ENCODE results near the gene NFATC2.

- TF ChIP-seq TEAD4 (IDR thresholded peaks at IDR 0.05) = no peak
- TF ChIP-seq EP300 (IDR thresholded peaks at IDR 0.05; ENCODE audit: borderline replicate concordance) = no peak
- no peak for TF ChIP-seq TAF1 (IDR thresholded peaks at IDR 0.05; ENCODE audit: low read depth)
- no peak for TF ChIP-seq RAD21 (IDR thresholded peaks at IDR 0.05; ENCODE audit: low read depth)
- no peak for TF ChIP-seq YY1 (IDR thresholded peaks at IDR 0.05; ENCODE audit: low read depth)
- TF ChIP-seq NFIC (IDR thresholded peaks at IDR 0.05) = no peak
Measured at GRCh38 chr20:51560550-51561307, 18.2 kb upstream of the NFATC2 start.
